H1 (cell line): Measurements from ENCODE around the gene TAF9B. TPM values are rescaled to one million over a fixed set of nuclear protein-coding genes. Genes with fewer than 3 reads are reported as not detected.
"Not testable (repeated sequence)": the region's sequence is repeated elsewhere in the genome, so short reads cannot be mapped to it uniquely, and the experiment has no call there.

Experiments
- CTCF ChIA-PET: fragments of 300-600 bp; sonication (Branson Sonifier 250); formaldehyde crosslinking; loops from one replicate; lab custom pipeline; 2021; ENCODE audit not compliant: partially characterized antibody; lab: Charles Lee
- POLR2A ChIA-PET: fragments of 300-600 bp; sonication (Branson Sonifier 250); formaldehyde crosslinking; loops from one replicate; lab custom pipeline; 2021; ENCODE audit warnings: inconsistent platforms; ENCODE audit not compliant: partially characterized antibody; lab: Charles Lee
- DNase-seq, 2 experiments: peaks; one replicate each; pipeline versions ENCODE4 v3.0.0 to v3.0.0-alpha.2; 2010 to 2022; ENCODE audit warnings: low spot score in 2 of 2, low read depth in 1 of 2, mixed read lengths in 1 of 2
- FAIRE-seq: peaks from 2 replicates; lab custom pipeline; 2011; peaks lifted over from hg19 to GRCh38; lab: Jason Lieb, UNC
- H2AFZ ChIP-seq: 2 replicates; pipeline ENCODE4 v1.8.1; 2012; ENCODE audit warnings: low read length, inconsistent platforms
- H2AK5ac ChIP-seq: 2 replicates; pipeline ENCODE4 v1.6.1; 2013; ENCODE audit warnings: low read depth, low read length
- H2BK120ac ChIP-seq: replicated peaks from 2 replicates; pipeline ENCODE3; 2013; ENCODE audit warnings: low read depth, low read length, inconsistent platforms
- H2BK12ac ChIP-seq: 2 replicates; pipeline ENCODE4 v1.6.1; 2013; ENCODE audit warnings: low read depth, low read length
- H2BK15ac ChIP-seq: 2 replicates; pipeline ENCODE4 v1.6.1; 2013; ENCODE audit warnings: low read length
- H2BK20ac ChIP-seq: 2 replicates; pipeline ENCODE4 v1.6.1; 2013; ENCODE audit warnings: low read length
- H2BK5ac ChIP-seq: 2 replicates; pipeline ENCODE4 v1.6.1; 2013; ENCODE audit warnings: low read depth, low read length
- H3K14ac ChIP-seq: 2 replicates; pipeline ENCODE4 v1.6.1; 2013; ENCODE audit warnings: inconsistent platforms; ENCODE audit not compliant: insufficient read length
- H3K18ac ChIP-seq: 2 replicates; pipeline ENCODE4 v1.6.1; 2013; ENCODE audit warnings: low read length; ENCODE audit errors: extremely low read depth
- H3K23ac ChIP-seq: 2 replicates; pipeline ENCODE4 v1.6.1; 2013; ENCODE audit warnings: inconsistent platforms; ENCODE audit not compliant: insufficient read length
- H3K23me2 ChIP-seq: 2 replicates; pipeline ENCODE4 v1.6.1; 2013; ENCODE audit warnings: low read depth, low read length
- H3K27ac ChIP-seq: 2 replicates; pipeline ENCODE4 v1.6.1; 2011; ENCODE audit warnings: low read depth, low read length, inconsistent platforms
- H3K27me3 ChIP-seq, 4 experiments: replicated peaks in 1 of 4; 1 replicate in 1 of 4; 2 replicates in 3 of 4; pipeline versions ENCODE4 v1.6.1 to v1.8.1; 2011 to 2013; ENCODE audit warnings: low read length in 3 of 4, mild to moderate bottlenecking in 3 of 4, inconsistent platforms in 2 of 4, mixed read lengths in 2 of 4, moderate library complexity in 1 of 4; ENCODE audit not compliant: control insufficient read depth in 3 of 4, insufficient read depth in 3 of 4; ENCODE audit errors: extremely low read depth in 1 of 4
- H3K36me3 ChIP-seq, 4 experiments: 2 replicates each; pipeline versions ENCODE4 v1.6.1 to v1.8.1; 2011 to 2013; ENCODE audit warnings: mild to moderate bottlenecking in 4 of 4, low read length in 3 of 4, moderate library complexity in 2 of 4, control low read depth in 1 of 4, inconsistent platforms in 1 of 4; ENCODE audit not compliant: insufficient read depth in 4 of 4, control insufficient read depth in 2 of 4
- H3K4ac ChIP-seq: replicated peaks from 2 replicates; pipeline ENCODE3; 2013; ENCODE audit warnings: low read length, low read depth, mixed read lengths, inconsistent platforms; ENCODE audit not compliant: insufficient read length
- H3K4me1 ChIP-seq, 4 experiments: replicated peaks in 1 of 4; 1 replicate in 1 of 4; 2 replicates in 3 of 4; pipeline versions ENCODE4 v1.6.1 to v1.8.1; 2011 to 2013; ENCODE audit warnings: low read length in 3 of 4, inconsistent platforms in 2 of 4, mixed read lengths in 1 of 4; ENCODE audit not compliant: insufficient read depth in 4 of 4, control insufficient read depth in 3 of 4
- H3K4me2 ChIP-seq, 2 experiments: 2 replicates each; pipeline versions ENCODE4 v1.6.1 to v1.8.1; 2011 to 2013; ENCODE audit warnings: low read depth in 2 of 2, low read length in 2 of 2, control low read depth in 1 of 2, inconsistent platforms in 1 of 2, mild to moderate bottlenecking in 1 of 2; ENCODE audit not compliant: insufficient read depth in 1 of 2
- H3K4me3 ChIP-seq, 4 experiments: fragments of 200-600, 300-600 bp in 1 of 4; sonication (generic), shearing (Covaris generic), sonication (Bioruptor Twin) in 1 of 4; 2 replicates each; pipeline versions ENCODE4 v1.5.1 to v1.8.1; 2011 to 2016; ENCODE audit warnings: low read length in 4 of 4, low read depth in 3 of 4, control low read depth in 2 of 4, inconsistent platforms in 2 of 4, mild to moderate bottlenecking in 2 of 4, mixed read lengths in 1 of 4, moderate library complexity in 1 of 4; ENCODE audit not compliant: insufficient read depth in 2 of 4; ENCODE audit errors: extremely low read depth in 1 of 4
- H3K56ac ChIP-seq: replicated peaks from 2 replicates; pipeline ENCODE3; 2013; ENCODE audit warnings: low read depth, mild to moderate bottlenecking, mixed read lengths, low read length, inconsistent platforms; ENCODE audit not compliant: insufficient read length
- H3K79me1 ChIP-seq: 2 replicates; pipeline ENCODE4 v1.6.1; 2013; ENCODE audit warnings: low read depth, low read length, control low read depth
- H3K79me2 ChIP-seq, 2 experiments: 2 replicates each; pipeline versions ENCODE4 v1.6.1 to v1.8.1; 2012 to 2013; ENCODE audit warnings: low read length in 2 of 2, mild to moderate bottlenecking in 2 of 2, inconsistent platforms in 1 of 2; ENCODE audit not compliant: insufficient read depth in 2 of 2, control insufficient read depth in 1 of 2
- H3K9ac ChIP-seq, 4 experiments: replicated peaks in 1 of 4; 1 replicate in 1 of 4; 2 replicates in 3 of 4; pipeline versions ENCODE4 v1.6.1 to v1.8.1; 2011 to 2013; ENCODE audit warnings: low read depth in 3 of 4, low read length in 3 of 4, control low read depth in 2 of 4, mild to moderate bottlenecking in 2 of 4, moderate library complexity in 2 of 4, inconsistent platforms in 1 of 4; ENCODE audit errors: extremely low read depth in 1 of 4
- H3K9me3 ChIP-seq, 2 experiments: 2 replicates each; pipeline versions ENCODE4 v1.6.1 to v1.8.1; 2012 to 2013; ENCODE audit warnings: mild to moderate bottlenecking in 2 of 2, moderate library complexity in 2 of 2, control low read depth in 1 of 2, inconsistent platforms in 1 of 2, low read depth in 1 of 2, low read length in 1 of 2, mixed read lengths in 1 of 2; ENCODE audit not compliant: insufficient read depth in 2 of 2
- H4K20me1 ChIP-seq, 2 experiments: replicated peaks in 1 of 2; 2 replicates each; pipeline versions ENCODE3 to v1.8.1; 2011 to 2013; ENCODE audit warnings: inconsistent platforms in 2 of 2, low read length in 2 of 2, mild to moderate bottlenecking in 1 of 2; ENCODE audit not compliant: insufficient read depth in 2 of 2, control insufficient read depth in 1 of 2
- H4K5ac ChIP-seq: 2 replicates; pipeline ENCODE4 v1.6.1; 2013; ENCODE audit warnings: low read length, low read depth, mixed read lengths, inconsistent platforms; ENCODE audit not compliant: insufficient read length
- H4K8ac ChIP-seq: 2 replicates; pipeline ENCODE4 v1.8.0; 2013; ENCODE audit warnings: mild to moderate bottlenecking, moderate library complexity, low read length, inconsistent platforms; ENCODE audit not compliant: insufficient read depth; ENCODE audit errors: extremely low read depth
- H4K91ac ChIP-seq: replicated peaks from 2 replicates; pipeline ENCODE3; 2013; ENCODE audit warnings: low read length, mixed read lengths, inconsistent platforms; ENCODE audit not compliant: insufficient read length
- WGBS, 2 experiments: shearing (Covaris generic) in 1 of 2; methylation state at CpG; one replicate each; pipeline versions ENCODE4 v1.1.6 to v1.1.7; 2013 to 2015; ENCODE audit warnings: low lambda C conversion rate in 2 of 2, mixed read lengths in 2 of 2, inconsistent platforms in 1 of 2, low coverage in 1 of 2, missing lambda C conversion rate in 1 of 2; ENCODE audit not compliant: insufficient replicate concordance in 2 of 2, insufficient coverage in 1 of 2, insufficient read length in 1 of 2; ENCODE audit errors: extremely low coverage in 1 of 2, missing lambda C conversion rate in 1 of 2; 5-methylcytosine and 5-hydroxymethylcytosine counted together
- polyA plus RNA-seq, 7 experiments: library from polyadenylated mRNA; depleted of rRNA in 3 of 7; stranded (reverse) in 5 of 7; unstranded in 2 of 7; fragments of >200 nt in 5 of 7; fragments of 200-250 nt in 2 of 7; gene quantifications; 1 replicate in 5 of 7; 2 replicates in 1 of 7; 4 replicates in 1 of 7; pipeline versions ENCODE4 v1.2.1 to v1.2.3, GENCODE V29; 2011 to 2013; ENCODE audit warnings: missing spikeins in 2 of 7, mixed read lengths in 2 of 7
- total RNA-seq: library from RNA; stranded (reverse); fragmentation: NEBNext Ultra II Directional; extraction: Animal tissue kit (Norgen Biotek cat#: 25700); gene quantifications from 2 replicates; pipeline ENCODE4 v1.2.1, GENCODE V29; 2021

Gene TAF9B
- total and polyA plus RNA-seq, 2 of the 8 experiments (the other 6 are each of a cell fraction or from before 2014, with no cell fraction given), result 23.8 to 42.8 TPM

GRCh38 chrX:78160711-78161110 lies 21.3 kb upstream of the TAF9B start:
- H3K4me1 ChIP-seq, H4K91ac ChIP-seq, H3K79me2 ChIP-seq, H2BK20ac ChIP-seq, H3K4me2 ChIP-seq, H3K4ac ChIP-seq, H3K36me3 ChIP-seq, H3K14ac ChIP-seq, H2BK15ac ChIP-seq, H3K56ac ChIP-seq, H4K20me1 ChIP-seq, H3K9me3 ChIP-seq, H3K27me3 ChIP-seq, H2BK5ac ChIP-seq, H3K4me3 ChIP-seq, H3K23ac ChIP-seq, H4K8ac ChIP-seq, H2BK120ac ChIP-seq, DNase-seq, H2BK12ac ChIP-seq, H4K5ac ChIP-seq, FAIRE-seq, H2AFZ ChIP-seq, H3K18ac ChIP-seq, CTCF ChIA-PET, H3K23me2 ChIP-seq, POLR2A ChIA-PET, H3K9ac ChIP-seq, H2AK5ac ChIP-seq, H3K27ac ChIP-seq, H3K79me1 ChIP-seq: not testable (repeated sequence)
- WGBS, 2 experiments, result 72% methylated on average over 3 of the region's 4 CpGs; no CpG with 5 or more reads in 1 of the 2 experiments

GRCh38 chrX:78157846-78158245 lies 18.4 kb upstream of the TAF9B start:
- H4K91ac ChIP-seq, H3K27ac ChIP-seq, H3K23ac ChIP-seq, H3K14ac ChIP-seq, H3K56ac ChIP-seq, H4K20me1 ChIP-seq, H3K27me3 ChIP-seq, H3K18ac ChIP-seq, H3K4me2 ChIP-seq, H3K9ac ChIP-seq, H2BK20ac ChIP-seq, FAIRE-seq, POLR2A ChIA-PET, H2BK120ac ChIP-seq, H2BK12ac ChIP-seq, H3K9me3 ChIP-seq, CTCF ChIA-PET, H3K79me2 ChIP-seq, H3K4me1 ChIP-seq, H3K4me3 ChIP-seq, DNase-seq, H2BK15ac ChIP-seq, H2BK5ac ChIP-seq, H4K5ac ChIP-seq, H3K4ac ChIP-seq, H3K36me3 ChIP-seq, H3K23me2 ChIP-seq, H2AFZ ChIP-seq, H4K8ac ChIP-seq, H3K79me1 ChIP-seq, H2AK5ac ChIP-seq: not testable (repeated sequence)
- WGBS, 2 experiments, result 81% methylated on average over 8 of the region's 10 CpGs; no CpG with 5 or more reads in 1 of the 2 experiments
